ENCODE measurements around the gene CD300LG.
"Not testable (repeated sequence)": the region's sequence is repeated elsewhere in the genome, so short reads cannot be mapped to it uniquely, and the experiment has no call there.

Gene CD300LG

GRCh38 chr17:43825567-43825966 is 21.4 kb upstream of the CD300LG start:
- DNase-seq (ENCODE audit: low read depth in 2 of 2) = no peak

DNA sequence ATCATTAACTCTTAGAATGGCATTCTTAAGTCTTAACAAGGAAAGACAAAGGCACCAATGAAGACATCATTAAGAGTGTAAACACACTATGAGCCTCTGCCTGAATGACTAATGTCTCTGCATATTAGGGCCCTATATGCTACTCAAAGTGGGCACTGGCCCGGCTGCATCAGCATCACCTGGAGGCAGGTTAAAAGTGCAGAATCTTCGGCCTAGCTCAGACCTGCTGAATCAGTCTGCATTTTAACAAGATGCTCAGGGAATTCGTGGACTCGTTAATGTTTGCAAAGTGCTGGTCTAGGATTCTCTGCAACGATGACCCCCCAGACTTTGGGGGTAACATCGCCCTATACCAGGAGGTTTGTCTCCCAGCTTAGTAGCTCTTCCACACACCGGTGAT is 20.8 kb upstream of the CD300LG start:
- DNase-seq (ENCODE audit: low read depth in 2 of 2) = no peak

DNA sequence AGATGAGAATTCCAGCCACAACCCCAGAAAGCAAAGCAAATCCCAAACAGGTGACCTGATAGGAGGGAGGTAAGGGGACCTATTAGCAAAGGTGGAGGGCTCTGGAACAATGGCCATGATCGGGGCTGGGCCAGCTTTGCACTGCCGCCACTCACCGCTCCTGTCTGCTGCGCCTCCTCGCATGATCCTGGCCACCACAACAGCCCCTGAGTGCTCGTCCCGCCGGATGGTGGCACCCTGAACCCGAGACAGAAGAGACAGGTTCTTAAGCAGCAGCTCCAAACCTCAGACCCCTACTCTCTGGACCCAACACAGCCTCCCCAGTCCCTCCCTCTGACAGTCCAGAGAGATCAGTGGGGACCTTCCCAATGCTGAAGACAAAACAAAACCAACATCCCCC is 19.4 kb upstream of the CD300LG start:
- DNase-seq (ENCODE audit: low read depth in 2 of 2) = no peak

GRCh38 chr17:43829738-43830137 is 17.2 kb upstream of the CD300LG start:
- DNase-seq (ENCODE audit: low read depth in 2 of 2) = no peak

DNA sequence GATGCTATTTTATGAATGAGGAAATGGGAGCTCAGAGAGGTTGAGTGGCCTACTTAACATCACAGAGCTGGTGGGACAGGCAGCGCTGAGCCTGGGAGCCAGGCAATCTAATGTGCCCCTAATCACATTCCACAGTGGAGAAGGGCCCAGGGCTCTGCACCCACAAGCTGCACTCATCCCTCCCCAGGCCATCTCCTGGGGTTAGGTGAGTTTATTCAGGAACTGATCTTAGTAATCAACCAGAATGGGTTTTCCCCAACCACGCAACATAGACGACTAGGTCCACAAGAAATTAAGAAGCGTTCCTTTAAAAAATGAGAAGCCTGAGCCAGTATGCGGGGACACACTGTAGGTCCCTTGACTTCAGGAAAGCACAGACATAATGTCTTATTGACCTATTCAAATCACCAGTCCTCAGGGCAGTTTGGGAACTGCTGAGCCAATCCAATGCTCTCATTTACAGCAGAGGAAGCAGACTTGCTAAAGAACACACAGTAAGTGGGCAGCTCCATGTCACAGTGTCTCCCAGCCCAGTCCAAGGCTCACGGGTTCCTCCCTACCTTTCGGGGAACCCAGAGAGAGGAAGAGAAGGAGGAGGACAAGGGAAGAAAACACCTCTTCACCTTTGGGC is 16.4 kb upstream of the CD300LG start:
- no peak for DNase-seq (ENCODE audit: low read depth in 2 of 2)

DNA sequence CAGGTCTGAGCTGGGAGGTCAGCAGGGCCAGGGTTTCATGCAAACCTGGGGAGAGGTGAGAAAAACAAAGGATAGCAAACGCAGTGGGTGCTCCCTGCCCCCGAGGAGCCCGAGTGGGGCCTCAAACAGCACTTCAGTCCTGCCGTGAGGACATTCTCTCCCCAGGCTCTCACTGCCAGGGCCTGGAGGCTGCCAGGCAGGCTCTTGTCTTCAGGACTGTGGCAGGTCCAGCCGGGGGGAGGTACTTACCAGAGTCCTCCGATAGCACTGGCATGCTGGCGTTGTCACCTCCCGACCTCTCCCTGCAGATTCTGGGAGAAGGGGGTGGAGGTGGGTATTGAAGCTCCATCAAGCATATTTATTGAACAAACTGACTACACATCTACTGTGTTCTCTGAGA is 15.3 kb upstream of the CD300LG start:
- DNase-seq (ENCODE audit: low read depth in 2 of 2) = no peak

DNA sequence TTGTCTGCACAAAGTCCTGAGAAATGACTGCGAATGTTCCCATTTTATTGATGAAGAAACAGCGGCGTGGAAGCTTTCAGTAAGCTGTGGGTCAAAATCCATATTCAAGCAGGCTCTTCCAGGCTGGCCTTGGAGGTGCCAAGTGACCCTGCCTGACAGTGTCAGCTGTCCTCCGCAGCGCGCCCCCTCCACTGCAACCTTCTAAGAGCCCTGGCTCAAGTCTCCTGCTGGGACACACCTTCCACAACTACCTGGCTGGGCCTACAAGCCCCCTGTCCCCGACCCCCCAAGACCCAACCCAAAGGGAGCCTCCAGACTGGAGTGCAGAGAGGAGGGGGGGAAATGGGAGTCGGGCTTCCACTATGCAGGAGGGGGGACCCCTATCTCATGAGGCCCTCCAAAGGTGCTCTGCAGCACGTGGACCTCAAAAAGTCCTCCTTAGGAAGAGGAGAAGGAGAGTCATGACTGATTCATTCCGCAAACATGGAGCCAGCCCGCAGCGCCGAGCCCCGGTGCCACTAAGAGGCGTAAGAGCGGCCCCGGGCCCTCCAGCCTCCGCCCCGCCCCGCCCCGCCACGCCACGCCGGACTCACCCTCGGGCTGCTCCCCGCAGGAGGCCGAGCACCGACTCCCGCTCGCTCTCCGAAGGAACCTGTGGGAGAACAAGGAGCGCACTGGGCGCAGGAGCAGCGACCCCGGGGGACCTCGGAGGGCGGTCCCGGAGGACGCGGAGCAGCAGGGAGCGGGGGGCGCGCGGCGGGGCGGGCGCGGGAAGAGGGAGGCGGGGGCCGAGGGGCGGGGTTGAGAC is 14.6 kb upstream of the CD300LG start:
- no peak for DNase-seq (ENCODE audit: low read depth in 2 of 2)

DNA sequence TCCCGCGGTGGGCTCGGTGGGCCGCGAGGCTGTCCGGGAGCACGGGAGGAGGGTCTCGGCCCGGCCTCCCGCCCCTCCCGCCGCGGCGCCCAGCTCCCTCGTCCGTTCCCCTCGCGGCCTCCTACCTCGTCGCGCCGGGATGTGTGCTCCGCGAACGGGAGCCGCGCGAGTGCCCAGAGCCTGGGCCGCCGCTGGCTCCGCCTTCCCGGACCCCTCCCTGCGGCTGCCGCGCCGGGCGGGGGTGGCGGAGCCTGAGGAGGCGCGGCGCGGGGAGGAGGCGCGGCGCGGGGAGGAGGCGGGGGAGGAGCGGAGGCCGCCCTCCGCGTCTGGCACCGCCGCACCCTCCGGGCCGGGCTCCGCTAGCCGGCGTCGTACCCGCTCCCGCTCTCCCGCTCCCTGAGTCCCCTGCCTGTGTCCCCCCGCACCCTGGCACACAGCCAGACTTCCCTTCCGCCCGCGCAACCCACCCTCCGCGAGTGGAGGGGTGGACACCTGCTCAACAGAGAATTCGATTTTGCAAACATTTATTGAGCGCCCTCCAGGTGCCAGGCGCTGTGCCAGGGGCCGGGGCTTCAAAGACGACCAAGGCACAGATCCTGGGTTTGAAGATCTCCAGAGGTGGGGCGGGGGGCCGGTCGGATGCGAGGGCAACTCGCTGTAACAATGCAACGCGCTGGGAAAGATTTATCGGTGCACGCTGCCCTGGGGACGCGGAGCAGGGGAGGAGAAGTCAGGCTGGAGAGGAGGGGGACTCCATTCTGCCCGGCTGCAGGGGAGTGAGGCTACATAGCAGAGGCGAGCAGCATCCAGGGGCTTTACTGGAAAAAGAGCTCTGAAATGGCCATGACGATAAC is 13.8 kb upstream of the CD300LG start, which contains the start of gene MPP3:
MPP3 (minus strand) TSS at position 171 of the 854 bp plus-strand sequence. CDS start 1,240 bp downstream, outside the sequence.
- DNase-seq (ENCODE audit: low read depth in 2 of 2) = peak in 1 of 2 donors; percentile 29

DNA sequence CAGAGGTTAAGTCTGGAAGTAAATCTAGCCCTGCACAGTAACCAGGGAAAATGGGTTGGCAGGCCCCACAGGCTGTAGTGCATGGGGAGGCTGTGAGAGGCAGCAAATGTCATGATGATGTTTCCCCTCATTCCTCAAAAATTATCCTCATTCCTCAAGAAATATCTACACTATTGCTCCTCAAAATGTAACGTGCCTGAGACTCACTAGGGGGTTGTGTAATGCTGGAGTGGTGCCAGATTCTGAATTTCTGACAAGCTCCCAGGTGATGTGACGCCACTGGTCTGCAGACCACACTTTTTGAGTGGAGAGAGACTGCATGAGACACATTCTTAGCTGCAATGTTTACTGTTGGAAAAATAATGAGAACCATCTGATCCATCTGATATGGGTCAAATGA is 12.9 kb upstream of the CD300LG start:
- no peak for DNase-seq (ENCODE audit: low read depth in 2 of 2)

DNA sequence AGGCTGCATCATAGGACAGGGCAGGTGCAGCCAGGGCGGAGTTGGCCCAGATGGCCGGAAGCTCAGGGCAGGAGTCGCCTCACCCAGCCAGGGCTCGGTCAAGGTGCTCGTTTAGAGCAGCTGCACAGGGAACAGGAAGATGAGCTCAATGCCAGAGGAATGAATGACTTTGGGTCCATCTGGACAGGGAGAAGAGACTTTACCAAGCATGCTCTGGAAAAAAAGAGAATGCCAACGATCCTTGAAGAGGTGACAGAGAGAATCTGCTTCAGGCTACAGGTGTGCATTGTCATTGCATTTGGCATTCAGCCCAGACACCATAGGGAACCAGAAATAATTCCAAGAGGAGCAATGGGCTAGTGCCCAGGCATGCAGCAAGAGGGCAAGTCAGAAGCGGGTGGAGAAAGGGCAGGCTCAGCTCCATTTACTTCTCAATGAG is 7.3 kb upstream of the CD300LG start:
- DNase-seq (ENCODE audit: low read depth in 2 of 2) = no peak

- no peak for DNase-seq (ENCODE audit: low read depth in 2 of 2)
Observed at GRCh38 chr17:43840814-43841213, 6.2 kb upstream of the CD300LG start.

DNA sequence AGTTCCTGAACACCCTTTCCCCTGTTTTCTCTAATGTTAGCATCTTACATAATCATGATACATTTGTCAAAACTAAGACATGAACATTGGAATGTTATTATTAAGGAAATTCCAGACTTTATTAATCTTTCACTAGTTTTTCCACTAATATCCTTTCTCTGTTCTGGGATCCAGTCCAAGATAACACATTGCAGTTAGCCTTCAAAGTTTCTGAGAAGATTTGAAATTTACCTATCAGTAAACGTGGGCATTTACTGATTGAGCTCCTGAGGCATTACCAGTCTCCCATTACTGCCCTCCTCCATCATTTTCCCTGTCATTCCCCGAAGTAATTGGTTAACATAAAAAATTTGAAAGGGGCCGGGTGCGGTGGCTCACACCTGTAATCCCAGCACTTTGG is 5.7 kb upstream of the CD300LG start:
- no peak for DNase-seq (ENCODE audit: low read depth in 2 of 2)

DNA sequence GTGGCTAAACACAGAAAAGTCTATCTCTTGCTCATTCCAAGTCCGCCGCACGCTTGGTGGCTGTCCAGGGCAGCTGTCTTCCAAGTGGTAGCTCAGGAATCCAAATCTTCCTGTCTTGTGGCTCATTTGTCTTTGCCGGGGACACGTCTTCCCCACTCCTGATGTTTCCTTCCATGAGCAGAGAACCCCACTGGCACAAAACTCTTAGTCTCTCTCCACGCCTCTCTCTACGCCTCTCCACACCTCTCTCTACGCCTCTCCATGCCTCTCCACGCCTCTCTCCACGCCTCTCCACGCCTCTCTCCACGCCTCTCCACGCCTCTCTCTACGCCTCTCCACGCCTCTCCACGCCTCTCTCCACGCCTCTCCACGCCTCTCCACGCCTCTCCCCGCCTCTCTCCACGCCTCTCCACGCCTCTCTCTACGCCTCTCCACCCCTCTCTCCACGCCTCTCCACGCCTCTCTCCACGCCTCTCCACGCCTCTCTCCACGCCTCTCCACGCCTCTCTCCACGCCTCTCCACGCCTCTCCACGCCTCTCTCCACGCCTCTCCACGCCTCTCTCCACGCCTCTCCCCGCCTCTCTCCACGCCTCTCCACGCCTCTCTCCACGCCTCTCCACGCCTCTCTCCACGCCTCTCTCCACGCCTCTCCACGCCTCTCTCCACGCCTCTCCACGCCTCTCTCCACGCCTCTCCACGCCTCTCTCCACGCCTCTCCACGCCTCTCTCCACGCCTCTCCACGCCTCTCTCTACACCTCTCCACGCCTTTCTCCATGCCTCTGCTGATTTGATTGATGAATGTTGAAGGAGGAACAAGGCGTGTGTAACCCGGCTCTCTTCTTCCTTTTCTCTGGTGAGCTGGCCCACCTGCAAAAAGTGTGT is 4.6 kb upstream of the CD300LG start:
- not testable (repeated sequence) for DNase-seq (ENCODE audit: low read depth in 2 of 2)

GRCh38 chr17:43842975-43843325 is 4.0 kb upstream of the CD300LG start:
- no peak for DNase-seq (ENCODE audit: low read depth in 2 of 2)

GRCh38 chr17:43844241-43844640 is 2.7 kb upstream of the CD300LG start:
- no peak for DNase-seq (ENCODE audit: low read depth in 2 of 2)

DNA sequence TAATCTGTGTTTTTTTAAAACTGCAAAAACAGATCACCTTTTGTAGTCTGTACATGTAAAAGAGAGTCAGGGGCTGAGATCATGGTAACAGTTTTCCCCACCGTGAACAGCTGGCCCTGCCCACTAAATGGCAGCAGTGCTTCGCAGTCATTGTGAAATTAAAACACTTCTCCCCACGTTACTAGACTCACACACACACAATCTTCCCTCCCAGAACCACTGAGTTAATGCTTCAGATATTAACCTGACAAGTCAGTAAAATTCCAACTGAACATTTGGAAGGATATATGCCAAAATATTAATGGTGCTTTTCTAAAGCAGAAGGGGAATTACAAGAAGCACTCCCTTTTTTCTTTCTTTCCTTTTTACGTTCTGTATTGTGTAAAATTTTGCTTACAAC is 1.2 kb upstream of the CD300LG start:
- no peak for DNase-seq (ENCODE audit: low read depth in 2 of 2)

DNA sequence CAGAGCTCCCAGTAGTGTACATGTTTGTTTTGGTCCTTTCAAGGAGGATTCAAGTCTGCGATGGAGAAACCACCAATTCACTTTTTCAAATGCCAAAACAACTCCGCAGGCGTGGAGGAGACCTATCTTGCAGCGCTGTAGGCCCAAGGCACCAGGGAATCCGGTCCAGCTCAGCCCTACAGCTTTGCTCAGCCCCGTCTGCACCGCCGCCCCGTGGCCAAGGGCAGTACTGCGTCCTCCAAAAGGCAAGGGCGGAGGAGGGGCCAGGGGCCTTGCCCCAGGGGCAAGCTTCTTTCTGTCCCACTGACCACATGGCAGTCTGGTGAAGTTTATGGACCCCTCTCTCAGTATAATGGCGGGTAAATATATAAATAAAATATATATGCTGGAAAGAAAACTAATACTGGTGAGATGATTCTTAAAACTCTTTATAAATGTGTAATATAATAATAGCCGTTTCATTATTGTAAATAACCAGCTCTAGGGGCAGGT is 709 bp upstream of the CD300LG start:
- DNase-seq (ENCODE audit: low read depth in 2 of 2) = peak; percentile 37 to 78

DNA sequence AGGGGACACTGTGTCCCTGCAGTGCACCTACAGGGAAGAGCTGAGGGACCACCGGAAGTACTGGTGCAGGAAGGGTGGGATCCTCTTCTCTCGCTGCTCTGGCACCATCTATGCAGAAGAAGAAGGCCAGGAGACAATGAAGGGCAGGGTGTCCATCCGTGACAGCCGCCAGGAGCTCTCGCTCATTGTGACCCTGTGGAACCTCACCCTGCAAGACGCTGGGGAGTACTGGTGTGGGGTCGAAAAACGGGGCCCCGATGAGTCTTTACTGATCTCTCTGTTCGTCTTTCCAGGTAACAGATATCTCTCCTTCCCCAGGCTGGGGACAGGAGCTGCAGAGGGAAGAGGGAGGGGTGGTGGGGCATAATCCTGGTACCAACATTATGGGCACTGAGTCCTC is 1.6 kb downstream of the CD300LG start:
- DNase-seq (ENCODE audit: low read depth in 2 of 2) = no peak

GRCh38 chr17:43849116-43849515 is 2.1 kb downstream of the CD300LG start:
- DNase-seq (ENCODE audit: low read depth in 2 of 2) = no peak

DNA sequence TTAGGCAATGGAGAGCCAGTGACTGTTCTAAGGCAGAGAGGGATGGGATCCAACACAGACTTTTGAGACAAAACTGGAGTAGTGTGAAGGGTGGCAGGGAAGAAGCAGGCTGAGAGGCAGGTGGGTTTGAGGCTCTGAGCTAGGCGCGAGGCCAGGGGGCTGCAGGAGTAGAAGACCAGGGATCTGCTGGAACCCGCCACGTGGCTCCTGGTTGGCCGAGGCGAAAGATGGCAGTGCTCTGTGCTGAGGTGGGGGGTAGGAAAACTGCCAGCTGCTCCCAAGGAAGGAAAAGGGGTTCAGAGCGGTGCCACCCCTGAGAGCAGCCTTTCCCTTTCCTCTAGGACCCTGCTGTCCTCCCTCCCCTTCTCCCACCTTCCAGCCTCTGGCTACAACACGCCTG is 5.6 kb downstream of the CD300LG start:
- no peak for DNase-seq (ENCODE audit: low read depth in 2 of 2)

DNA sequence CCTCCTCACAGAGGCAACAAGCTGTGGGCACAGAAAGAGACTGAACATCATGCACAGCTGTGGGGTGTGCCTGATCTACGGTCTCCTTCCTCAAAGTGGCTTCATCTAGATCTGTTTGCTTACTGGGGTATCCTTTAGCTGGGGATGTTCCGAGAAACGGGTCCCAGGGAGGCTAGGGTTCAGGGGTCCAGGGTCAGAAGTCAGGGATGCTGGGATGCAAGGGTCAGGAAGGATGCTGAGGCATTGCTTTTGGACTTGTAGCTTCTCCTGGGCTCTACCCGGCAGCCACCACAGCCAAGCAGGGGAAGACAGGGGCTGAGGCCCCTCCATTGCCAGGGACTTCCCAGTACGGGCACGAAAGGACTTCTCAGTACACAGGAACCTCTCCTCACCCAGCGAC is 6.6 kb downstream of the CD300LG start:
- DNase-seq (ENCODE audit: low read depth in 2 of 2) = no peak

Measured in stimulated activated CD4-positive, alpha-beta T cell treated with anti-CD3 and anti-CD28 coated beads, Interleukin-1b, Interleukin-23, amount 100 ng/mL, for 1 hour (primary cell).